ENCODE results near the gene ANTXR1. TPM values are rescaled to one million over a fixed set of nuclear protein-coding genes. Genes with fewer than 3 reads are reported as not detected.

ANTXR1 gene
- total and polyA plus RNA-seq, 11 donors: 5.8 to 75.2 (median 23.3) TPM

DNA sequence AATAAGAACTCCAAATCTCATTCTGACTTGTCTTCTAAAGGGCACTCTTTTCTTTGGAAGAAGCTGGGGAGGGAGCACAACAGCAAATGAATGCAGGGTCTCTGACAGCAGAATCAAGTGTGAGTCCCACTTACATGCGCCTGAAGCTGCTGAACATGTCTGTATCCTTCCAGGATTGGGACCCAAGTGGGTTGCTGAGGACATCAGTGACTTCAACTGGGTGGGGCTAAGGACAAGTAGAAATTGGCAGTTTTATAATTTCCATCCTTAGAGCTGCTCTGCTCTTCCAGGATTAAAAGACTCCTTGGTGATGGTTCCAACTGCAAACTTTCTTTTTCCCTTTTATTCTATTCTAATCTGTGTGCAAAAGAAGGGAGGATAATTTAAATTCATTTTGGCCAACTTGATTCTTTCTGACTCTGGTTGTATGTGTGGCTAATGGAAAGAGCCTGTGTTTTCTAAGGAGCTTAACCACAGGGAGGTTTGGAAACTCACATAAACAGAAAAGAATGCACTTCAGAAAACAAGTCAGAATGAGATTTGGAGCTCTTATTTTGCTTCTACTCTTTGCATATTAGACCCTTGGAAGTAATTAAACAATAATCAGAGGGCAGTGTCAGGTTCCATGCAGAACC lies 20.6 kb downstream of the ANTXR1 start:
- peak in 2 of 4 donors; percentile 13 to 69 for ATAC-seq
- Histone ChIP-seq H3K9me3 (peaks cover 0 to 1% (median 0%) of the 10 kb centered on the region in 12 donors), H3K4me1 (peaks cover 0 to 31% (median 1%) of the 10 kb centered on the region in 12 donors), H3K36me3 (no peaks in the 10 kb centered on the region), H3K27ac (peak overlapping the region in 5 of 12 donors; percentile 22 to 49 (median 39)), H3K4me3 (no peak overlapping the region), H3K27me3 (no peaks in the 10 kb centered on the region)
- 68 to 76% (median 72%) methylated on average over 1 of the region's 1 CpG for WGBS, 4 donors
- no peak for DNase-seq
- intact Hi-C loops (cut with DNase I): no loop called here
- TF ChIP-seq, protein P1, sequence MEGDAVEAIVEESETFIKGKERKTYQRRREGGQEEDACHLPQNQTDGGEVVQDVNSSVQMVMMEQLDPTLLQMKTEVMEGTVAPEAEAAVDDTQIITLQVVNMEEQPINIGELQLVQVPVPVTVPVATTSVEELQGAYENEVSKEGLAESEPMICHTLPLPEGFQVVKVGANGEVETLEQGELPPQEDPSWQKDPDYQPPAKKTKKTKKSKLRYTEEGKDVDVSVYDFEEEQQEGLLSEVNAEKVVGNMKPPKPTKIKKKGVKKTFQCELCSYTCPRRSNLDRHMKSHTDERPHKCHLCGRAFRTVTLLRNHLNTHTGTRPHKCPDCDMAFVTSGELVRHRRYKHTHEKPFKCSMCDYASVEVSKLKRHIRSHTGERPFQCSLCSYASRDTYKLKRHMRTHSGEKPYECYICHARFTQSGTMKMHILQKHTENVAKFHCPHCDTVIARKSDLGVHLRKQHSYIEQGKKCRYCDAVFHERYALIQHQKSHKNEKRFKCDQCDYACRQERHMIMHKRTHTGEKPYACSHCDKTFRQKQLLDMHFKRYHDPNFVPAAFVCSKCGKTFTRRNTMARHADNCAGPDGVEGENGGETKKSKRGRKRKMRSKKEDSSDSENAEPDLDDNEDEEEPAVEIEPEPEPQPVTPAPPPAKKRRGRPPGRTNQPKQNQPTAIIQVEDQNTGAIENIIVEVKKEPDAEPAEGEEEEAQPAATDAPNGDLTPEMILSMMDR (IDR thresholded peaks at IDR 0.05): no peak
- TF ChIP-seq POLR2A (IDR thresholded peaks at IDR 0.05): no peak

DNA sequence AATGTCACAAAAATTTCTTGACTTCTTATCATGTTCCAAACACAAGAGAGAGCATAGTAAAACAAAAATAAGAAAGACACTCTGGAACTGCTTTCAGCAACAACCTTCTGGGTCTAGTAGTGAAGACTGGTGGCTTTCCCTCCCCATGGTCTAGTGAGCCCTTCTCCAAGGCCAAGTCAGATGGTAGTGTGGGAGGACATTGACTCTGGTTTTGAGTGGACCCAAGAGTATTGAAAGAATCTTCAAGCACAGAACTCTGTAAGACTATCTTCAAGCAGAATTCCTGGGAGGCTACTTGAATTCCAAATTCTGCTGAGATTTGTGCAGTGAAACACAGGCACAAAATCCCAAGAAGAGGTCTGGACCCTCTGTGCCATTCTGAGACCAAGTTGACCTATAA lies 21.1 kb downstream of the ANTXR1 start:
- H3K27me3 ChIP-seq: no peaks in the 10 kb centered on the region
- peaks cover 0 to 31% (median 1%) of the 10 kb centered on the region in 12 donors for H3K4me1 ChIP-seq
- peak overlapping the region in 3 of 12 donors; percentile 15 to 39 (median 30) for H3K27ac ChIP-seq
- intact Hi-C loops (cut with DNase I): no loop called here
- no peaks in the 10 kb centered on the region for H3K36me3 ChIP-seq
- H3K9me3 ChIP-seq: no peaks in the 10 kb centered on the region
- DNase-seq: no peak
- no peak overlapping the region for H3K4me3 ChIP-seq
- peak in 1 of 4 donors; percentile 37 for ATAC-seq
- TF ChIP-seq POLR2A (IDR thresholded peaks at IDR 0.05): no peak
- TF ChIP-seq, protein P1 (IDR thresholded peaks at IDR 0.05): no peak

DNA sequence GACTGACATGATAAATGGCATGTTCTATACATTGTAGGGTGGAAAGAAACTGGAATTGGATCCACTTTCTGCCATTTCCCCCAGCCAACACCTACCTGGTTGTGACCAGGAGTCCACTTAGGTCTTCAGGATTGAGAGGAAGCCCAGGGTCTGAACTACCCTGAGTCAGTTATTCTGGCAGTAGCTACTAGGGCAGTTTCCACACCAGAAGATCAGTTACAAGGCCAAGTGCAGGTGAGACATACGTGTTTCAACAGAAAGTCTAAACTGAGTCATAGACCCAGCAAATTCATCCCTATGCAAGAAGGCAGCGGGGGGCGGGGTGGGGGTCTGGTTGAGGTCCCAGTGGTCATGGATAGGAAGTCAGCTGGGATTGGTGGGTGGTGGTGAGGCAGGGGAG lies 21.9 kb downstream of the ANTXR1 start:
- Histone ChIP-seq H3K4me3 (no peak overlapping the region), H3K27ac (no peak overlapping the region), H3K4me1 (peaks cover 0 to 31% (median 1%) of the 10 kb centered on the region in 12 donors), H3K9me3 (no peaks in the 10 kb centered on the region), H3K36me3 (no peaks in the 10 kb centered on the region), H3K27me3 (no peaks in the 10 kb centered on the region)
- no peak for DNase-seq
- intact Hi-C loops (cut with DNase I): no loop called here
- no peak for ATAC-seq
- WGBS, 4 donors: 82 to 99% (median 94%) methylated on average over 3 of the region's 3 CpGs
- no peak for TF ChIP-seq POLR2A (IDR thresholded peaks at IDR 0.05)
- TF ChIP-seq, protein P1 (IDR thresholded peaks at IDR 0.05): no peak

DNA sequence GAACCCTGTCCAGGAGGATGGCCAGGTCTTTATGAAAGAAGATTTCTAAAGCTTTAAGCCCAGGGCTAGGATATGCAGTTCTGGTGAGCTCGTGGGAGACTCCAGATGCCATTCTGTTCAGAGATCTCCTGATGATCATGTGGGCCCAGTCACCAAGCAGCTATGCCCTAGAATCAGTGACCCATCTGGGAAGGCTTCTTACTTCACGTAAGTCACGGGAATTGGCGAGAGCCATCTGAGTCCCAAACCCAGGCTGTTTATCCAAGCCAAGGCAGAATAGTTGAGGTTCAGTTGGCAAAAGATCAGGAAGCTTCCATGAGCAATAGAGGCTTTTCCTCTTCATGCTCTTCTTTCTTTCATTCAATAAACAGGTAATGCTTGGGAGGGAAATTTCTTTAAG lies 23.9 kb downstream of the ANTXR1 start:
- DNase-seq (no peak), ATAC-seq (no peak)
- no peak overlapping the region for H3K27ac ChIP-seq
- H3K4me3 ChIP-seq: no peak overlapping the region
- peaks cover 0 to 12% (median 0%) of the 10 kb centered on the region in 9 donors for H3K36me3 ChIP-seq
- H3K27me3 ChIP-seq: no peaks in the 10 kb centered on the region
- H3K4me1 ChIP-seq: peaks cover 0 to 39% (median 1%) of the 10 kb centered on the region in 12 donors
- no peaks in the 10 kb centered on the region for H3K9me3 ChIP-seq
- intact Hi-C loops (cut with DNase I): no loop called here
- 92 to 98% (median 95%) methylated on average over 4 of the region's 4 CpGs for WGBS, 4 donors
- TF ChIP-seq POLR2A (IDR thresholded peaks at IDR 0.05): no peak
- TF ChIP-seq, protein P1 (IDR thresholded peaks at IDR 0.05): no peak
